Lower leg skin (tissue), 3 donors: ENCODE results near the gene MBLAC1.

ENCODE experiments used
- CTCF ChIP-seq, 3 donors: fragments of 450-650 bp; IDR thresholded peaks; one replicate each; pipeline ENCODE4 v1.5.1; 2016; ENCODE audit warnings: antibody characterized with exemption in 3 of 3, mild to moderate bottlenecking in 3 of 3, moderate library complexity in 2 of 3
- POLR2A ChIP-seq, 2 donors: fragments of 450-650 bp; IDR thresholded peaks; one replicate each; pipeline ENCODE4 v1.6.1; 2016 to 2017; ENCODE audit warnings: antibody characterized with exemption in 2 of 2, mild to moderate bottlenecking in 1 of 2, moderate library complexity in 1 of 2

- TF ChIP-seq CTCF (IDR thresholded peaks at IDR 0.05) (no peak), POLR2A (IDR thresholded peaks at IDR 0.05) (no peak)
Measured at GRCh38 chr7:100163006-100163531, 36.3 kb downstream of the MBLAC1 start.
